Amniotic stem cell (primary cell): ENCODE results near the gene RSL24D1.

Experiments used
- DNase-seq: peaks from one replicate; lab custom pipeline; 2025; lab: John Stamatoyannopoulos, UW

The RSL24D1 gene

DNA sequence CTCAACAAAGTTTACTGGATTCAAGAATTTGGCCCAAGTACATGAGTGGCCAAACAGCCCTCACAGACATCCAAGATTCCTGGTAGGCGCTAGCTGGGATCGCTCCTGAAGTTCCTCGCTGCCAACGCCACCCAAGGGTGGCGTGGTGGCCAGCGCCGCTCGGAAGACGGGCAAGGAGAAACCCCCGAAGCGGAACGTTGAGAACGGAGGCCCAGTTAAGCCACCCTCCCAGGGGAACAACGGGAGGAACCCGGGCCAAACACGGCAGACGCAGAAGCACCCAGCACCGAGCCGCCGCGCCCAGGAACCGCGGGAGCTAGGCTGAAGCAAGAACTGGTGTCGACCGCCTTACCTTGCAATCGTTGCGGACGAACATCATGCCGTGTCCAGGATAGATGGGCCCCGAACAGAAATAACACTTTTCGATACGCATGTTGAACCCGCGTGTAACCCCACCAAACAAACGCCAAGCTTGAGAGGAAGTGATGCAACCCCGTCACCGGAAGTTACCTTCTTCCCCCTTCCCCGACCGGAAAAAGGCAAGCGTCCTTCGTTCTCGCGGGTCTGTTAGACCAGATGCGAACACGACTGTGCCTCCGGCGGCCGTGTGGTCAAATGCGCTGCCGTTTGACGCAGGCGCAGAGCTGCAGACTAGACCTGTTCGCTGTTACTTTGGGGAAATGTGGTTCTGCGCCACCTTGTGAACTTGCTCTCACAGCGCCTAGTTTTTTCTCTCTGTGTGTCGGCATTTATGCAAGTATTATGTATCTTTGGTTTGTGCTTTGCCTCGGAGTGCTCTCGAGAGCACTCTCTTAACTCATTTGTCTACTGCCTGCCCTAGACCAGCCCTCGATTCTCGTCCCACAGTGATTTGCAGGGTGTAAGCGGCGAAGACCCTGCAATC, at the start of gene RSL24D1:
RSL24D1 (minus strand) TSS at position 484 of the 904 bp plus-strand sequence; CDS start at position 433, 51 bp downstream.
- DNase-seq: peak; percentile 97

- no peak for DNase-seq
These were observed 48.3 kb upstream of the RSL24D1 start for GRCh38 chr15:55245059-55245458.

DNA sequence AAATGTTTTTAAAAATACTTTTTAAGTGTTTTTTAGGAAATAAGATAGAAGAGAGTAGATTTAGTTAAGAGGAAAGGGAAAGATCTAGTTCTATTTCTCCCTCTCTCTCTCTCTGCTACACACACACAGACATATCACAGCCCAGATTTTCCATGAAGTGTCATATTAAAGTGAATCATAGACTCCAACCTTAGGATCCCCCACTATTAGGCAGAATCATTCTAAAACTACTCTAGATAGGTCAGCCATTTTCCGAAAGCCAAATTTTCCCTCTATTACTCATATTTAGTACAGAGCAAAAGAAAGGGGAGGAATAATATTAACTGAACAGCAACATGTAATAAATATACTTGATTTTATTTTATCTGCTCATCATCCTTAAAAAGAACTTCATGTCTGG, 45.1 kb upstream of the RSL24D1 start:
- no peak for DNase-seq

GRCh38 chr15:55241186-55241585, 44.4 kb upstream of the RSL24D1 start:
- DNase-seq: no peak

GRCh38 chr15:55240125-55240760, 43.5 kb upstream of the RSL24D1 start:
- DNase-seq: no peak

DNA sequence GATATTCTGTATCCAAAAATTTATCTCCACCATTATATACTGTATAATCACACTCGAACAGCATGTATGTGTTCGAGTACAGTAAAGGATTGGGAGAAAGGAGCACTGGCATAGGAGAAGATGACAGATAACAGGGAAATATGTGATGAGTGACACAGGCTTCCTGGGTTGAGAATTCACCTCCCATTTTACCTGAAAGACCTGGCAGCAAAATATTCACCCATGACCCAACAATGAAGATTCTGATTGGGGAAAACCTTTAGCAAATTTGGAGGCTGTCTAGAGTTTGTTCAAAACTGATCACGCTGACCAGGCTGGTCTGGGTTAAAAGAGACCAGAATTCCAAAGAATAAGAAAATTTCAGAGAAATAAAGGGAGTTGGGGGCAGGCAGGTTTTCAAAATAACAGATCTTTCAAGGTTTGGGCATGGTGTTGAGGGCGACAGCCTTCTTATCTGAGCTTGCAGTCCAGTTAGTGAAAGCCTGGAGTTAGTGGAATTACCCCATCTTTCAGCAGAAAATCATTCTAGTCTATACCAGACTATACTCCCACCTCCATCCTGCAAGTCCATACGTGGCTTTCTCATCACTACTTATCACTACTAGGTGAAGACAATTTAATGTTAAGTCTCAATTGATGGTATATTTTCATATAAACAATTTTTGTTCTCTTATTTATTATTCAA, 42.8 kb upstream of the RSL24D1 start:
- no peak for DNase-seq

- no peak for DNase-seq
These were observed 42.1 kb upstream of the RSL24D1 start for GRCh38 chr15:55238877-55239276.

GRCh38 chr15:55237219-55238130, 40.7 kb upstream of the RSL24D1 start:
- no peak for DNase-seq

GRCh38 chr15:55235546-55236036, 38.9 kb upstream of the RSL24D1 start:
- DNase-seq: no peak

DNA sequence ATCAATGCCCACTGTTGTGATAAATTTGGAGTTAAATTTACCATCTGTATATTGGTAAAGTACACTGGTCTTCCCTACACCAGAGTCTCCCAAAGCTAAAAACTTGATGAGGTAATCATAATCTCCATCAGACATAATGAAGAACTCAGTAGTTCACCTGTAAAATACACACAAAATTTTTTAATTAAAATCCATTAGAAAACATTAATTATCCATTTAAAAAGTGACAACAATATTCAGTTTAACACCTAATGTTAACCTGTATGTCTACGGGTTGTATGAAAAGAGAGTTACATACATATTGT, 38.0 kb upstream of the RSL24D1 start:
- DNase-seq: no peak

DNA sequence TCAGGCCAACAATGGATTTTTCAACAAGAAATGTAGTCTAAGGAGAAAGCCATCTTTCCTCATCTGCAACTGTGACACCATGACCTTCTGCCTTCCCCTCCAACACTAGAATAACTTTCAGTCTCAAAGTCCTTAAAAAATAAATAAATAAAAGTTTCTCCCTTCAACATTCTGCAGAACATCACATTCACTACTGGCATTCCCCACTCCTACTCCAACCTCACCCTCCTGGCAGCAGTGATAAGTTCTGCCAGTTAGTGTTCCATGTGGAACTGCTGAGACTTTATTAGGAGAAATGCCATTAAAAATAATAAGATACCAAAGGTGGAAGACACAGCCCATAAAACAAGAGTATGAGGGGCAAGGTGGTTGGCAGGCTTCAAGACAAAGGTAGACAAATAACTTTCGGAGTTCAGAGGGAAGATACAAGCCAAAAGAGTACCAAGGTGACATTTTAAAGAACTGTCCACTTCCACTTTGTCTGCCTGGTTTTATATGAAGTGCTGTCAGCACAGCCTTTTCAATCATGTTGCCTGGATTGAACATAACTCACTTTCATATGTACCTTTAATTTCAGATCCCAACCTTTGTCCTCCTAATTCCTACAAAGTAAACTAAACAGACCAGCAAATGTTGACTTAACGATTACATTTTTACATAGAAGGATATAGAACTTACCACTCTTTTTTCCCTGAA, 37.5 kb upstream of the RSL24D1 start:
- DNase-seq: no peak

GRCh38 chr15:55231455-55231854, 34.7 kb upstream of the RSL24D1 start:
- no peak for DNase-seq

DNA sequence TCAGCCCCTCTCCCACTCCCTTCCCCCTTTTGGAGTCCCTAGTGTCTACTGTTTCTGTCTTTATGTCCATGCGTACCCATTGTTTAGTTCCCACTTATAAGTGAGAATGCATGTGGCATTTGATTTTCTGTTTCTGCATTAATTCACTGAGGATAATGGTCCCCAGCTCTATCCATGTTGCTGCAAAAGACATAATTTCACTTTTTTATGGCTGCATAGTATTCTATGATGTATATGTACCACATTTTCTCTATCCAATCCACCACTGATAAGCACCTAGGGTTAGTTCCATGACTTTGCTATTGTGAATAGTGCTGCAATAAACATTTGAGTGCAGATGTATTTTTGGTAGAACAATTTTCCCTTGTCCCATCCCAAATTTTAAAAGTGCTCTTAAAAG, 34.2 kb upstream of the RSL24D1 start:
- DNase-seq: no peak

DNA sequence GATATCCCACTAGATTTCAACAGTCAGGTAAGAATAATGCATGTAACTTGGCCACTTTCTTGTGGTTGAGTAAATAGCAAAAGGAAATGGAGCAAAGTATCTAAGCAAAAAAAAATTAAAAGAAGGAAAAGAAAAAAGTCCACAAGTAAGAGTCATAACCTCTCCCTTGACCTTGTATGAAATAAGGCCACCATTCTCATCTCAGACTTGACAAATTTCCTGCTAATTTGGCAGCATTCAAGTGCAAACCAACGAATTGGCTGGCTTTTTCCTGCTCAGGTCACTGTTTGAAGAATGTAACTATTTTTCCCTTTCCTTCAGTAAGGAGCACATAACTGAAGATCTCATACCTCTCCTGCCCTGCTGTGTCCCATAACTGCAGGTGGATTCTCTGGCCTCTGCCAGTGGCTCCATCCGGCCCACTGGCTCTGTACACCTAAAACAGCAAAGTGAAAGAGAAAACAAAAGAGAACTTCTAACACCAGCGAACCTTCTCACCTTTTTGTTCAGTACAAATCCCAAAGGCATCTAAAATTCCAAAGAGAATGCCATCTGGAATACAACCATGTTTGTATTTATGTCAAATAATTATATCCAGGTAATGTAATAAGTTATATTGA, 33.4 kb upstream of the RSL24D1 start:
- DNase-seq: no peak

DNA sequence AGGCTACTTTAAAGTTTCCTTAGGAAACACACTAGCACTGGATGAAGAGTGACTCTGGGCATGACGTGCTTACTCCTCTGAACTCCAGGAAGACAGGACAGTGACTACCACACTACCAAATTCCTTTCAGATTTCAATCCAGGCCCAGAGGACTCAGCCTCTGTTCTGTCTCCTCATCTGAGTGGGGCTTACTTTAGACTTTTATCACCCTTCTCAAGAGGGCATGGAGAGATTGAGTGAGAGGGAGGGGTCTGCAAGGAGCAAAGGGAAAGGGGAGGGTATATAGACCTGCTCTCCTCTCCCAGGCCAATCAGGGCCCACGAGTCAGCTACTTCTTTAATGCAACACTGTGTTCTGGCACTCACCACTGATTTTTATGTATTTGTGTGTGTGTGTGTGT, 29.4 kb upstream of the RSL24D1 start:
- DNase-seq: no peak

DNA sequence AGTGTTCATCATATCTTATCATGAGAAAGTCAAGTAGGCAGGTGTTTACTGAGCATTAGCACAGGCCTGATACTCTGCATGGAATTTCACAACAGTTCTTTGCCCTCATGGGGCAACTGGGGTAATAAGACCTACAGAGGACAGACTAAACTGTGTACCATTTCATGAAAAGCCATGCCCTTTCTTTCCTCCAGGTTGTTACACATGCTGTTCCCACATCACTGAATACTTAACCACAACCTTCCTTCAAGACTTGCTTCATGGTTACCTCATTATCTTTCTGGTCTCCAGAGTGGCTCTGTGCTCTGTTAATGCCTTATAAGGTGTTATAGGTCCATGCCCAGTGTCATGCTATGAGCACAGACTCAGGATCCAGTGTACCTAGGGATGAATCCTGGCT, 28.2 kb upstream of the RSL24D1 start:
- DNase-seq: no peak

- no peak for DNase-seq
These were observed 25.8 kb upstream of the RSL24D1 start for GRCh38 chr15:55222588-55222987.

DNA sequence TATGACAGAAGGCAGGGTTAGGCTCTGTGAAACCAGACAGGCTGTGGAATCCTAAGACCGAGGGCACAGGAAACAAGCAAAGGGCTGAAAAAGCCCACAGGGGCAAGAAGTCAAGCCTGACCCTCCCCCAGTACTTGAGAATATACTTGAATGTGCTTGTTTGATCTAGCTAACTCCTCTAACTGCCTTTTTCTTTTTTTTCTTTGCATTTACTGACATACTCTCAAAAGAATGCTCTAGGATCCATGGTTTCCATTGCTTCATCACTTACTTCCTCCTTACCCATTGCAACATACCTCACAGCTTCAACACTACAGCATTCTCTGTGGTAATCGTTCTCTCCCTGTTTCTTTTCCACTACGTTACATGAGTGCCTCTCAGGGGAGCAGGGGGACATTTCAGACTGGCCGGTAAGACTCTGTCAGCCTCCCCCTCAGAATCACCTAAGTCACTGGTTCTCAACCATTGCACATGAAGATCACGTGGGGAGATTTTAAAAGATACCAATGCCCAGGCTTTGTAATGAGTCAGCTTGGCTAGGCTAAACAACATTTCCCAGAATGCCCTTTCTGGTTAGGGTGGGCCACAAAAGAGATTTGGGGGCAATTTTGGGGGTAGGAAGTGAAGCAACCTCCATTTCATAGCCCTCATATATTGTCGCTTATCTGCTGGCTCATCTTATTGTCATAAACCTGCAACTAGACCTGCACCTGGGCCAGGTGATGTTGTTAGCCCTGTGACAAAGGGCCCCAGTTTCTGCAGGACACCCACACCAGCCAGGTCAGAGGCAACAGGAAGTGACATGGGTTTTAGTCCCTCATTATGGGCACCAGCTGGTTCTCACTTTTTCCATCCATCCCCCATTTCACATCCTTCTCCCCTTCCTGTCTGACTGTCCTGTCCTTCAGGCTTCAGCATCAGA, 24.6 kb upstream of the RSL24D1 start:
- peak; percentile 73 for DNase-seq

DNA sequence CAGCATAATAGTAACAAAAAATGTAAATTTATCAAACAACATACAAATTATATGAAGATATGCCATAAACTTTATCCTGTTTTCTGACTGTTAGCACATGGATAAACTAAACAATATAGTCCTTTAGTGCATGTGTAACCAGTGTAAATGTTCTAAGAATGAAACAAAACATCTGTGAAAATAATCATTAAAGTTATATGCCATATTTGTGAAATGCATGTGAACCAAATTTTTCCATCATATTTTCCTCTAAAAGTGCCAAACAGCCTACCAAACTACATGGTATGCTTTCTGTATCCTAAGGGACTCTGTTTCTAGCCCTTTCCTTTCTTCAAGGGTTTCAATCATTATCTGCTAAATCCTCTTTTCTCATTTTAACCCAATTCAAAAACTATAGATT, 23.9 kb upstream of the RSL24D1 start:
- no peak for DNase-seq

DNA sequence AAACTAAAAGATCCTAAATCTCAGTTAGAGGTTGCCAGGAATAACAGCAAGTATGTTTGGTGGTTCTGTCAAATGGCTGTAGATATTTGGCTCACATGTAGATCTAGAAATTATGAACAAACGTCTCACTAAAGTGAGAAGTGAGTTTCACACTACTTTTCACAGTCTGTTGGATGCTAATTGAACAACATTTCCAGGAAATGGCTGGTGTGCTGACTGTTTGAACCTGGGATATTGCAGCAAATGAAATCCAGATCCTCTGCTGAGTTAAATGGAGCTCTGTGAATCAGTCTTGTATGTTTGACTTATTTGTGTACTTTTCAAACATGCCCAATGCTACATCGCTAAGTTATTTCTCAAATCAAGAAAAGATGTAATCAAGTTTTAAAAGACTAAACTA, 21.3 kb upstream of the RSL24D1 start:
- no peak for DNase-seq
